PC-9 (cell line): ENCODE measurements around the gene FBXO33.

Source experiments
- EZH2 ChIP-seq: fragments of 200-600 bp; sonication (generic); IDR thresholded peaks from 2 replicates; pipeline ENCODE4 v1.8.0; 2017; ENCODE audit warnings: antibody characterized with exemption, low read depth
- TF ChIP-seq, protein P1 (sequence below): fragments of 200-600 bp; sonication (generic); conservative IDR thresholded peaks from 2 replicates; pipeline ENCODE4 v1.6.1; 2017; ENCODE audit warnings: mixed run types, antibody characterized with exemption, mild to moderate bottlenecking, moderate library complexity

DNA sequence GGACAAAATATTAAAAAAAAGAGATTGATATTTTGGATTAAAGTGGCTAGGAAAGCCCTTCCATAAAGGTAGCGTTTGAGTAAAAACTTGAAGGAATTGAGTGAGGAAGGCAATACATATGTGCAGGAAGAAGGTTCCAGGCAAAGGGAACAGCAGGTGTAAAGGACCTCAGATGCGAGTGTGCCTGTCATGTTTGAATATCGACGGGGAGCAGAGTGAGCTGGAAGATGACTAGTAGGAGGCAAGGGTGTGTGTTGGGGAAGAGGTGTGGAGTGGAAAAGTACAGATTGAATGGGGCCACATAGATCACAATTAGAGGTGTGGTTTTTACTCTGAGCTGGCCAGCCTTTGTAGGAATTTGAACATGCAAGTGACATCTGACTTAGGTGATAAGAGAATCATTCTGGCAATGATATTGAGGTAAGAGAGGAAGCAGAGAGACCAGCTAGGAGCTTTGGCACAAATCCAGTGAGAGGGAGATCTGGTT, 15.0 kb upstream of the FBXO33 start:
- TF ChIP-seq, protein P1, sequence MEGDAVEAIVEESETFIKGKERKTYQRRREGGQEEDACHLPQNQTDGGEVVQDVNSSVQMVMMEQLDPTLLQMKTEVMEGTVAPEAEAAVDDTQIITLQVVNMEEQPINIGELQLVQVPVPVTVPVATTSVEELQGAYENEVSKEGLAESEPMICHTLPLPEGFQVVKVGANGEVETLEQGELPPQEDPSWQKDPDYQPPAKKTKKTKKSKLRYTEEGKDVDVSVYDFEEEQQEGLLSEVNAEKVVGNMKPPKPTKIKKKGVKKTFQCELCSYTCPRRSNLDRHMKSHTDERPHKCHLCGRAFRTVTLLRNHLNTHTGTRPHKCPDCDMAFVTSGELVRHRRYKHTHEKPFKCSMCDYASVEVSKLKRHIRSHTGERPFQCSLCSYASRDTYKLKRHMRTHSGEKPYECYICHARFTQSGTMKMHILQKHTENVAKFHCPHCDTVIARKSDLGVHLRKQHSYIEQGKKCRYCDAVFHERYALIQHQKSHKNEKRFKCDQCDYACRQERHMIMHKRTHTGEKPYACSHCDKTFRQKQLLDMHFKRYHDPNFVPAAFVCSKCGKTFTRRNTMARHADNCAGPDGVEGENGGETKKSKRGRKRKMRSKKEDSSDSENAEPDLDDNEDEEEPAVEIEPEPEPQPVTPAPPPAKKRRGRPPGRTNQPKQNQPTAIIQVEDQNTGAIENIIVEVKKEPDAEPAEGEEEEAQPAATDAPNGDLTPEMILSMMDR: no peak
- TF ChIP-seq EZH2: no peak
